Mesenteric fat pad (tissue), 1 donor: ENCODE results near the gene FNDC5. TPM values are rescaled to one million over a fixed set of nuclear protein-coding genes. Genes with fewer than 3 reads are reported as not detected.

ENCODE experiments used
- DNase-seq: peaks from one replicate; pipeline ENCODE4 v3.0.0-alpha.2; 2020; ENCODE audit warnings: low spot score
- long read RNA-seq: library from polyadenylated mRNA; unstranded; transcript quantifications from one replicate; pipeline ENCODE4 v2.0.0, GENCODE V29; 2020
- total RNA-seq: library from RNA; stranded (reverse); fragmentation: NEBNext Ultra II Directional; extraction: Animal tissue kit (Norgen Biotek cat#: 25700); gene quantifications from one replicate; pipeline ENCODE4 v1.2.1, GENCODE V29; 2021
- donor health status: DM: yes; HTN: yes; CAD: no.

The FNDC5 gene
- 0.96 TPM for total RNA-seq
- long read RNA-seq: 0 reads

DNA sequence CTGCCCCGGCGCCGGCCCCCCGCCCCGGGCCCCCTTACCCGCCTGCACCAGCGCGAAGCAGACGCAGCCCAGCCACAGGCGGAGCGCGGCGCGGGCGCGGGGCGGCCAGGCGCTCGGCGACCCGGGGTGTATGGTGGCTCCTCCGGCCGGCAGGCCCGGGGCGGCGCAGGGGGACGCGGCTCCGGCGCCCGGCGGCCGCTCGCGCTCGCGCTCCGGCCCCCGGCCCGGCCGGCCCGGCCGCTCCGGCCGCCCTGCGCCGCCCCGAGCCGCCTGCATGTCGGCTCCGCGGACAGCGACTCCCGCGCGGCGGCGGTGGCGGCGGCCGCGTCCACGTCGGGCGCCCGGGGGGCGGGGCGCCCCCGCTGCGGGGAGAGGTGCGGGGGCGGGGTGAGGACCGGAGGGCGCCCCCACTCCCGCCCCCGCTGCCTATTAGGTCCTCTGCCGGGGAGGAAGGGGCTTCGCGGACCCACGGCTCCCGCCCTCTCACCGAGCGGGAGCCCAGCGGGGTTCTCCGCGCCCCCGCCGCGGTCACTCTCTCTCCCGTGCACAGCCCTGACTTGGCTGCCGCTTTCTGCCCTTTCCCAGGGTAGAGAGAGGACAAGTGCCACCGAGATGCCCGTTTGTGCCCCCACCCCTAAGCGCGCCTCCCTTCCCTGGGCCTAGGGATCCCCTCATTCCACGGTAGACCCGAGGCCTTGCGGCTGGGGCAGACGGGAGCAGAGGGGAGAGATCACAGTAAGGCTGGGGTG, at the start of gene FNDC5:
Gene FNDC5 (minus strand): TSS at position 298 of the 749 bp plus-strand sequence.
- peak; percentile 68 for DNase-seq

DNA sequence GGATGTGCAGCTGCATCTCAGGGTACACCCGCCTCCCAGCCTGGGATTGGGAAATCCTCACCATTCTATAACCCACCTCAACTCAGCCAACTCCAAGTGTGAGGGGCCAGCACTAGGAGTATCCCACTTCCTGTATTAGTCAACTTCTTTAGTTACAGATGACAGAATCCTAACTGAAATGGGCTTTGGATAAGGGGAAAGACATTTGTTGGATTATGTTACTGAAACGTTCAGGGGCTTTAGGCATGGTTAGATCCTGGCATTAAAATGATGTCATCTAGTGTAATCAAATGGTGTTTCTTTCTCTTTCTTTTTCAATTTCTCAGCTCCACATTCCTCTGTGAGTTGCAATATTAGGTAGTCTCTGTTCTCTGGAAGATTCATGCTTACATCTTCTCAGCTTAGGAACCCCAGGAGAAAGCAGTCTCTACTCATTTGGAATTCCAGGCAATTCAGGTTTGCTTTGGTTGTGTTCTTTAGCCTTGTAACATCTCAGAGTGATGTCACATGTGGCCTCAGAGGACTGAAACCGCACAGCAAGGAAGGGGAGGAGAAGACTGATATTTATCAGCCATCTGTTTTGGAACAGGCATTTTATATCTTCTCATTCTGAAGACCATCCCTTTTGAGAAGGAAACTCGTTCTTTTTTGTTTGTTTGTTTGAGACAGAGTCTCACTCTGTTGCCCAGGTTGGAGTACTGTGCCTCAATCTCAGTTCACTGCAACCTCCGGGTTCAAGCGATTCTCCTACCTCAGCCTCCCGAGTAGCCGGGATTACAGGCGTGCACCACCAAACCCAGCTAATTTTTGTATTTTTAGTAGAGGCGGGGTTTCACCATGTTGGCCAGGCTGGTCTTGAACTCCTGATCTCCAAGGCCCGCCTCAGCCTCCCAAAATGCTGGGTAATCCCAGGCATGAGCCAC, 49.4 kb upstream of the FNDC5 start:
- no peak for DNase-seq

DNA sequence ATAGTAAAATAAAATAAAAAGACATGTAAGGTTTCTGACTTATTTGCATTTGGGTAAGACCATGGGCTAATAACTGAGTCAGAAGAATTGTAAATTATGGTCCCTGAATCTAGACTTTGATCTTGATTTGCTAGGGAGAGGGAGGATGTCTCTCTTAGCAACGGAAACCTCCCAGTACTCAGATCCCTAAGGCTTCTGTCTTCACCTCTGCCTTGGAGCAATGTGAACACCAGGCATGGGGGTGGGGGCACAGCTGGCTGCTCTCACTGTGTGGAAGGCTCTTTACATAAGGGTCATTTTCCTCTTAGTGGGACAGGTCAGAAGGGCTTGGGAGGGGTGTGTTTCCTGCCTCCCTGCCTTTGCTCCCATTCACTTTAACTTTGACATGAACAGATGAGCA, 47.5 kb upstream of the FNDC5 start:
- no peak for DNase-seq

DNA sequence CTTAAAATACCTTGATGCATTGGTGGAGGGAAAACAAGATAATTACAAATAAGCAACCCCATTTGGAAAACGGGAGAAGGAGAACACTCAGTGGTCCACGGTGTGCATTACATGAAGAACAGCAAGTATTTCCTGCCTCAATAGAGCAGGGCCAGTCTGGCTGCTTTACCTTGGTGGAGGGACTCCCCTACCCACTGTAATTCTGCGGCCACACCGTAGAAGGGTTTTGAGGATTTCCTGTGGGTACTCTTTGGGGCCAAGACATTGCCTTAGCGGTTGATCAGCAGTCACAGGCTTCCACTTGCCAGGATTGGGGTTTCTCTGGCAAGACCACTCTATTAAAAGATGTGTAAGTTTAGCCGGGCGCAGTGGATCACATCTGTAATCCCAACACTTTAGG, 46.8 kb upstream of the FNDC5 start:
- DNase-seq: no peak

DNA sequence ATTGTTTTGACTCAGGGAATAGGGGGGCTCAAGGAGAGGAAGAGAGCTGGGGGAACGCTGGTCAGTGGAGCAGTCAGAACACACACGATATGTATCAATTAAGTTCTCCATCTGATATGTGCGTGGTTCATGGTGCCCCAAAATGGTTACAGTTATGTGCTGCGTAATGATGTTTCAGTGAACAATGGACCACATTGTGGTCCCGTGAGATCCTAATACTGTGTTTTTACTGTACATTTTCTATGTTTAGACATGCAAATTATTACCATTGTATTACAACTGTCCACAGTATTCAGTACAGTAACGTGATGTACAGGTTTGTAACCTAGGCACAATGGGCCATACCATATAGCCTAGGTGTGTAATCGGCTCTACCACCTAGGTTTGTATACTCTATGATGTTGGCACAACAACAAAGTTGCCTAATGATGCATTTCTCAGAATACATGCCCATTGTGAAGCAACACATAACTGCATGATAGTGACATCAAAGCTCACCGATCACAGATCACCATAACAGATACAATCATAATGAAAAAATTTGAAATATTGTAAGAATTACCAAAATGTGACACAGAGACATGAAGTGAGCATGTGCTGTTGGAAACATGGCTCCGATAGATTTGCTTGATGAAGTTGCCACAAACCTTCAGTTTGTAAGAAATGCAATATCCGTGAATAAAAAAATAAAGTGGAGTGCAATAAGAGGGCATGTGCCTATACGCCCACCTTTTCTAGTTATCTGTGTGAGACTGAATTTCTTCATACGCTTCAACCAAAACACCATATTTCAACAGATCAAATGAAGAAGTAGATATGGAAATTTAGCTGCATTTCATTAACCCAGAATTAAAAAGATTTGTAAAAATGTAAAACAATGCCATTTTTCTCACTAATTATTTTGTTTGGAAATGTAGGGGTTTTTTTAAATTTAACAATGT, 45.3 kb upstream of the FNDC5 start:
- DNase-seq: no peak

DNA sequence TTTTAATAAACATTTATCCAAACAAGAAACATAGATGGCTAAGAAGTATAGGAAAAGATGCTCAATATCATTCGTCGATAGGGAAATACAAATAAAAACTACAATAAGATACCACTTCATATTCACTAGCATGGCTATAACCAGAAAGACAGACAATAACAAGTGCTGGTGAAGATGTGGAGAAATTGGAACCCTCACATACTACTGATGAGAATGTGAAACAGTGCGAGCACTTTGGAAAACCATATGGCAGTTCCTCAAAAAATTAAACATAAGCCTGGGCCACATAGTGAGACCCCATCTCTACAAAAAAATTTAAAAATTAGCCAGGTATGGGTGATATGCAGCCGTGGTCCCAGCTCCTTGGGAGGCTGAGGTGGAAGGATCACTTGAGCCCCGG, 39.6 kb upstream of the FNDC5 start:
- no peak for DNase-seq

DNA sequence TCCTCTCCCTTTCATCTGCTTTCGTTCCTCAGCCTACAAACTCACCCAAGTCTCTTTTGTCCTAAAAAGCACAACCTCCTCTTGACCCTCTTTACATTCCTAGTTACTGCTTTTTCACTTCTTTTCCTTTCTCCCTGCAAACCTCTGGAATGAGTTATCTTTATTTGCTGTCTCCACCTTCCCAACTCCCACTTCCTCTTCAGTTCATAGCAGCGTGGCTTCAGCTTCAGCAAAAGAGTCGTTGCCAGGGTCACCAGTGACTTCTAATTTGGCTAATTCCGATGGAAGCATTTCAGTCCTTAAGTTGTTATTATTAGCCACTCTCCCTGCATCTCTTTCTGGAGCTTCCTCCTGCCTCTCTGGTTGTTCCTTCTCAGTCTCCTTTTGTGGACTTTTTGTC, 36.7 kb upstream of the FNDC5 start:
- DNase-seq: no peak

DNA sequence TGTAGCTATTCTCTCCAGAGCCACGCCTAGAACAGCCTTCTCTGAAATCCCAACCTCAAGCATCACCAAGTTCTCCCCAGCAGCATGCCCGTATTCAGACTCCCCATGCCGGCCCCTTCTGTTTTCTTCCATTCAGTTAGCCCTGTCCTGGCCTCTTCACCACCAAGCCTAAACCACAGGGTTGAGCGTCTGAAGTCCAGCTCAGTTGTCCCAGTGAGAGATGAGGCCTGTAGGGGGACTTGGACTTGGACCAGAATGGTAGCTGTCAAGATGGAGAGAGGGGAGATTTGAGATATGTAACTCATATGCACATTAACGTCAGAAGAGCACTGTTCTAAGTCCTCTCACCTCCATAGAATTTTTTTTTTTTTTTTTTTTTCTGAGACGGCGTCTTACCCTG, 35.9 kb upstream of the FNDC5 start:
- DNase-seq: peak; percentile 24

DNA sequence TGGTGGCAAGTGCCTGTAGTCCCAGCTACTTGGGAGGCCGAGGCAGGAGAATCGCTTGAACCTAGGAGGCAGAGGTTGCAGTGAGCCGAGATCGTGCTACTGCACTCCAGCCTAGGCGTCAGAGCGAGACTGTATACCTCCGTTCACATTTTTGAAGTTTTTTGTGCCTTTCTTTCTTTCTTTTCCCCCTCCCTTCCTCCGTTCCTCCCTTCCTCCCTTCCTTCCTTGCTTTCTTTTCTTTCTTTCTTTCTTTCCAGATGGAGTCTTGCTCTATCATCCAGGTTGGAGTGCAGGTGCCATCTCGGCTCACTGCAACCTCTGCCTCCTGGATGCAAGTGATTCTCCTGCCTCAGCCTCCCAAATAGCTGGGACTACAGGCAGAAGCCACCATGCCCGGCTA, 34.9 kb upstream of the FNDC5 start:
- peak; percentile 22 for DNase-seq

DNA sequence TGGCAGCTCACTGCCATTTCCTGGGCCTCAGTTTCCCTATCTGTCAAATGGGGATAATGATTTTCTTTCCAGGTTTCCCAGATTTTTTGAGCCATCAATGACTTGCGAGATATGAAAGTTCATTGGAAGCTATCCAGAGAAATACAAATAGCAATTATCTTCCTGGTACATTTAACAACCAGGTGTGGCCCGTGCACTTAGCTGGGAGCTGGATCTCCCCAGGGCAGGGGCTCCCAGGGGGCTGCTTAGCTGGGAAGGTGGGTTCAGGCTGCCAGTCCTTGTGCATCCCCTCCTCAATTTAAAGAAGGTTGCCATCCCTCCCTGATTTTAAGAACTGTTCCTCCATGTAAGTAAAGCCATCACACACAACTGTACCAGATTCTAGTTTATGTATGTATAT, 34.1 kb upstream of the FNDC5 start:
- DNase-seq: peak; percentile 16

DNA sequence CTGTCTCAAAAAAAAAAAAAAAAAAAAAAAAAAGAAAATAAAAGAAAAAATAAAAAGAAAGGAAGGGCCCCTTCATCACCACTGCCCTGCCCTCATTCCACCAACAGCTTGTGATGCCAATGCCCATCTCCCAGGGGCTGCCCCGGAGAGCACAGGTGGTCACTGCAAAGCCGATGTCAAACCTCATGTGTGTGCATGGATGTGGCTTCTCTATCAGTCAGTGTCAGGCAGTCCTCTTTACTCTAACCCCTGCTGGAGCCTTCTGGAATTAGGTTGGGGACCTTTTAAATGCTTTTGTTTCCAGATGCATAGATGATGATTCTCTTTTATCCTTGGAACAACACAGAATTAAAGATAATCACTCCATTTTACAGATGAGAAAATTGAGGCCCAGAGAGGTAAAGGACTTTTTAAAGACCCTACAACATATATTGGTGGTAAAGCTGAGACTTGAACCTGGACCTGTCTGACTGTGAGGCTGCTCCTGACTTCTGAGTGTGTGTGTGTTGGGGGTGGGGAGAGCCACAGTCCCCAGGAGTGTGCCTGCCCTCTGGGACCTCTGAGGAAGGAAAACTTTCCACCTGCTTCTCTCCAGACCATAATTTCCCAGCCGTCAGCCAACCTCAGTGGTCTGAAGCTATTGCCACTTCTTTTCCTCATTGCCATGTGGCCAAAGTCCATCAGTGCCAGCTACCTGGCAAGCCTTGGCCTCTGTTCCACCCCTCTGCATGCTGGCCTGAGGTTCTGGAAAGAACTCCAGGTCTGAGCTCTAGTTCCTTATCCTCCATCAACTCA, 33.5 kb upstream of the FNDC5 start:
- DNase-seq: peak; percentile 57

DNA sequence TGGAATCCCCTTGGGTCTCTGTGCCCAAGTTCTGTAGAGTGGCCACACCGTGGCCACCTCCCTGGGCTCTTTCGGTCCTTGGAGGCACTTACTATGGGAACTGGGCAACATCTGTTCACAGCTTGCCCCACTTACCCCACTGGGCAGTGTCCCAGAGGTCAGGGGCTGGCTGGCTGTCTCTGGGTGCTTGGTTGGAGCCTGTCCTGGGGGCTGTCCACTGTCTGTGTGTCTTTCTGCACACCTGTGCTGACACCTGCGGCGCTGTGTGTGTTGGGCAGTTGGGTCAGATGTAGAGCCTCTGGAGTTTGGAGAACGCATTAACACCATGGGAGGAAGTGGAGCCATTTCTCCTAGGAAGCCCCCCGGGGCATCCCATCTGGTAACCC, 31.8 kb upstream of the FNDC5 start:
- DNase-seq: no peak

DNA sequence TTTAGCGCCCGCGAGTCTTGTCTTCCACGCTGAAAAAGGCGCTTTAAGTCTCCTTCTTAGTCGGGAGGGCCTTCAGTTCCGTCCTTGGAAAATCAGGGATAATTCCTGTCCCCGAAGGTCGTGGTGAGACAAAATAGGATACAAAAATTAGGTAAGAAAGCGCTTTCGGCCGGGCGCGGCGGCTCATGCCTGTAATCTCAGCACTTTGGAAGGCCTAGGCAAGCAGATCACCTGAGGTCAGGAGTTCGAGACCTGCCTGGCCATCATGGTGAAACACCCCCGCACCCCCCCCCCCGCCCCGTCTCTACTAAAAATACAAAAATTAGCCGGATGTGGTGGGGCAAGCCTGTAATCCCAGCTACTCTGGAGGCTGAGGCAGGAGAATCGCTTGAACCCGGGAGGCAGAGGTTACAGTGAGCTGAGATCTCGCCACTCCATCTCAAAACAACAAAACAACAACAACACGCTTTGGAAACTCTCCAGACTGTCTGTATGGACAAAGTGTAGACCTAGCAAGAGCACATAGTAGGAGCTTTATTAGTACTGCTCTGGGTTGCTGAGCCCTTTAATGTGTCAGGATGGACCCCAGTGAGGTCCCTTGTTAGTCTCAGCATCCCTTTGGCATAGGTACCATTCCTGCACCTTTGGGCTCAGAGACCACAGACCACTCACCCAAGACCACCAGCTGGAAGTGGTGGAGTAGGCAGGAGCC, 31.3 kb upstream of the FNDC5 start:
- DNase-seq: no peak

DNA sequence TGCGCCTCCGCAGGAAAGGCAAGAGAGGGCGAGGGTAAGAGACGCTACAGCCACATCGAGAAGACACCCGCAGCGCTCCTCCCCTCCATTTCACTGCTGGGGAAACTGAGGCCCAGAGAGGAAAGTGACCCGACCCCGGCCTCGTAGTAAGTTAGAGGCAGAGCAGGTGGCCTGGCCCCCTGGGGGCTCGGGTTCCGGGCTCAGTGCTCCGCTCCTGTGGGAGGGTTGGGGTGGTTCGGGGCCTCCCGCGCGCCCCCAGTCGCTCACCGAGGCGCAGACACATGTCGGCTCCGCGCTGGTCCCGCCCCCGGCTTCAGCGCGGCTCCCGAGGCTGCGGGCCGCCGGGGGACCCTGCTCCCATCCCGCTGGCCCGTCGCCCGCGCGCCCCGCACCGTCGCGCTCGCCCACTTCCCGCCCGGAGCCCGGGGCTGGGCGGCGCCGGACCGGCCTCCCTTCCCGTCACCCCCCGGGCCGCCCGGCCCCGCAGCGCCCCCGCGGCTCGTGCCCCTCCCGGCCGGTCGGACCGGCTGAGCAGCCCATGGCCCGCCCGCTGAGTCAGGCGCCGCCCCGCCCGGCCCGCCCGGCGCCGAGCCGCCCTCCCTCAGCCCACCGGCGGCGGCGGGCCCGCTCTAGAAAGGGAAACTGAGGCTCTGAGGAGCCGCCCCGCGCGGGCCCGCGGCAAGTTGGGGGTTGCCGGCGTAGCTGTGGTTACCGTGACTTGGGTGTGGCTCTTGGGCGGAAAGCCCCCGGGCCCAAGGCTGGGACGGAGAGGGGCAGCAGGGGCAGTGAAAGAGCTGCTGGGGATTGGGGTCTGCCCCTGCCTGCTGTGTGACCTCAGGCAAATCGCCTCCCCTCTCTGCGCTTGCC, 30.5 kb upstream of the FNDC5 start, which contains the start of gene TMEM54:
Gene TMEM54 (minus strand): TSS at position 434 of the 867 bp plus-strand sequence. CDS start 151 bp downstream, at position 283.
- DNase-seq: no peak

DNA sequence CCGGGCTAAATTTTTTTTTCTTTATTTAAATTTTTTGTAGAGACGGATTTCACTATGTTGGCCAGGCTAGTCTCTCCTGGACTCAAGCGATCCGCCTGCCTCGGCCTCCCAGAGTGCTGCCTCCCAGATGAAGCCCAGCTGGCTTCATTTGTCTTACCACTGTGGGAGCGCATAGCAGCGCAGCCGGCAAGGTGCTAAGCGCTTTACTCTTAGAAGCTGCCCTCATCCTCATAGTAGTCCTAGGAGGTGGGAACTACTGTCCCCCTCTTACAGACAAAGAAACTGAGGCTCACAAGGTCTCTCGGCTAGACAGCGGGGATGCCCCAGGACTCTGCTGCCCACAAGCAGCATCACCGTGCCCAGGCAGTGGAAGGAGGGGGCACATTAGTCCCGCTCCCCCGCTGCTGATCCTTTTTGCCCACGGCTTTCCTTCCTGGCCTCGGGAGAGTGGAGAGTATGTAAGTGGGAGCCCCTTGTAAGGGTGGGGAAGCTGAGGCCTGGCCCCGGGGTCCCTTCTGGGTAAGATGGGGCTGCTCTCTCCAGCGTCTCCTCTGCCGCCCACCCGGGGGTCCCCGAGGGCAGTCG, 29.8 kb upstream of the FNDC5 start:
- no peak for DNase-seq

DNA sequence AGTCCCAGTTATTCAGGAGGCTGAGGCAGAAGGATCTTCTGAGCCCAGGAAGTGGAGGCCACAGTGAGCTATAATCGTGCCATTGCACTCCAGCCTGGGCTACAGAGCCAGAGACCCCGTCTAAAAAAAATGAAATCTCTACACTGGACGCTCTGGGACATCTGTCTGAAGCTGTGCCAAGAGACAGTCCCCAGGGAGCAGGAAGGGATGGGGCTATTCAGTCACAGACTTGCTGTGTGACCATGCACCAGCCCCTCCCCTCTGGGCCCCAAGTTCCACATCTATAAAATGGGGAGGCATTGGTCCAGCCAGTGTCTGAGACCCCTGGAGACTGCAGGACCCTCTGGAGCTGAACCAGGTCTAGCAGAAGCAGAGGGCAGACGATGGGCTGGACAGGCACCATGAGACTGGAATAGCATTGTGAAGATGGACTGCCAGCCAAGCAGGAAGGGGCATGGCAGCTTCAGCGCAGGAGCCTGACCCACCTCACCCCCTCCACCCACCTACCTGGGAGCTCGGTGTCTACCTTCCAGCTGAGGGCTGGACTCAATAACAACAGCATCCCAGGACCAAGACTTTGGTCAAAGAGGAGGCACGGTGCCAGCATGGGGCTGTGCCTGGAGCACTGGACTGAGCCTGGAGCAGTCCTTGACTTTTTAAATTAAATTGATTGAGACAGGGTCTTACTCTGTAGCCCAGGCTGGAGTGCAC, 29.0 kb upstream of the FNDC5 start:
- DNase-seq: no peak

DNA sequence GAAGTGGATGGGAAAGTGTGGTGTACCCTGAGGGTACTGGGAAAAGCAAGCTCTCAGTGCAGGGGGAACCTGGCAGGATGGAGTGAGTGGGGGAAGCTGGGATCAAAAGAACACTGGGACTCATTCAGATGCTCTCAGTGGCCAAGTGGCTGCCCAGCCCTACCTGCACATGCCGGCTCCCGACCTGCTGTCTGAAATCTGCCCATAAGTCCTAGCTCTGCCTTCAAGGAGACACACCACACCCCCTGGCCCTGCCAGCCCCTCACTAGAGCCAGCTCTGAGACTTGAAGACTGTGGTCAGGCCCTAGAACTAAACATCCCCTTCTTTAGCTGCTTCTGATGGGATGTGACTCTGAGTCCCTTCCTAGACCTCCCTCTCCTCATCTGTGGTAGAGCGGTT, 28.2 kb upstream of the FNDC5 start:
- DNase-seq: no peak

DNA sequence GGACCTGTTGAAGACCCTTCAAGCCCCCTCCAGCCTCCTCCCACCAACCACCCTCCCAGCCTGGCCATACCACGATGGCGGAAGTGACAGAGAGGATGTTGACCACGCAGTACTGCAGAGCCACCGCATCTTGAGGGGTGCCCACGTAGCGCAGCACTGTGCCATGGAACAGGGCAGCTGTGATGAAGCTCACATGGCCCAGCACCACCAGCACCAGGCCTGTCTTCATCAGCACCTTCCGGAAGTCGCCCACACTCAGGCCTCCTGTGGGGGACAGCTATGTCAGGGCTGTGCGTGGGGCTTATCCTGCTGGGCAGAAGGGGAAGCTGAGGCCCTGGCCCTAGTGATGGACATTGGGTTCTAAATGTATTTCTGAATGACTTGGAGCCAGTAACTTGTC, 27.3 kb upstream of the FNDC5 start:
- DNase-seq: no peak
